Neural cell (in vitro differentiated cells): Measurements from ENCODE around the gene RGS17. TPM values are rescaled to one million over a fixed set of nuclear protein-coding genes. Genes with fewer than 3 reads are reported as not detected.

Experiments used
- H2AFZ ChIP-seq: fragments of 200-600, 300-800 bp; sonication (generic), shearing (Covaris generic); 2 replicates; pipeline ENCODE4 v1.6.0; 2014; ENCODE audit warnings: low read depth, mild to moderate bottlenecking, antibody characterized with exemption, low read length, moderate library complexity
- H3F3A ChIP-seq: fragments of 200-600 bp; shearing (Covaris generic); 2 replicates; pipeline ENCODE4 v1.6.1; 2016; ENCODE audit warnings: mild to moderate bottlenecking, moderate library complexity, mixed read lengths, antibody characterized with exemption, low read length; ENCODE audit not compliant: insufficient read depth, poor library complexity, severe bottlenecking
- H3K27ac ChIP-seq: fragments of 200-600, 300-800 bp; sonication (generic), shearing (Covaris generic); 2 replicates; pipeline ENCODE4 v1.5.1; 2014; ENCODE audit warnings: mild to moderate bottlenecking, low read length, moderate library complexity
- H3K27me3 ChIP-seq: fragments of 300-800, 200-600 bp; sonication (generic), shearing (Covaris generic); 2 replicates; pipeline ENCODE4 v1.6.0; 2014; ENCODE audit warnings: mild to moderate bottlenecking, low read depth, low read length, moderate library complexity; ENCODE audit not compliant: insufficient read depth
- H3K36me3 ChIP-seq: fragments of 300-800, 200-600 bp; sonication (generic), shearing (Covaris generic); 2 replicates; pipeline ENCODE4 v1.5.1; 2014; ENCODE audit warnings: mild to moderate bottlenecking, antibody characterized with exemption, low read length, moderate library complexity; ENCODE audit not compliant: insufficient read depth
- H3K4me2 ChIP-seq: fragments of 300-800, 200-600 bp; sonication (generic), shearing (Covaris generic); 2 replicates; pipeline ENCODE4 v1.6.0; 2014; ENCODE audit warnings: mild to moderate bottlenecking, low read length
- H3K4me3 ChIP-seq: fragments of 300-800, 200-600 bp; sonication (generic), shearing (Covaris generic); 2 replicates; pipeline ENCODE4 v1.5.1; 2014; ENCODE audit warnings: mild to moderate bottlenecking, low read length, moderate library complexity
- H3K79me2 ChIP-seq: fragments of 200-600 bp; shearing (Covaris generic); replicated peaks from 2 replicates; pipeline ENCODE4 v1.6.0; 2014; ENCODE audit warnings: mild to moderate bottlenecking, low read length, moderate library complexity; ENCODE audit not compliant: insufficient read depth
- H3K9ac ChIP-seq: fragments of 300-800, 200-600 bp; sonication (generic), shearing (Covaris generic); 2 replicates; pipeline ENCODE4 v1.6.1; 2016; ENCODE audit warnings: mild to moderate bottlenecking, low read length, mixed read lengths
- H3K9me2 ChIP-seq: fragments of 200-600 bp; shearing (Covaris generic); 2 replicates; pipeline ENCODE4 v1.6.1; 2016; ENCODE audit warnings: mild to moderate bottlenecking, low read length, mixed read lengths; ENCODE audit not compliant: insufficient read depth
- H3K9me3 ChIP-seq: fragments of 200-600, 300-800 bp; sonication (generic), shearing (Covaris generic); 2 replicates; pipeline ENCODE4 v1.6.1; 2016; ENCODE audit warnings: mild to moderate bottlenecking, mixed run types, low read length, moderate library complexity, mixed read lengths
- H4K20me1 ChIP-seq: fragments of 200-600 bp; shearing (Covaris generic); 2 replicates; pipeline ENCODE4 v1.6.1; 2016; ENCODE audit warnings: mild to moderate bottlenecking, mixed run types; ENCODE audit not compliant: insufficient read depth
- CTCF ChIP-seq: fragments of 450-650 bp; IDR thresholded peaks from 2 replicates; pipeline ENCODE4 v1.5.1; 2014; ENCODE audit warnings: antibody characterized with exemption, mild to moderate bottlenecking, moderate library complexity; ENCODE audit not compliant: poor library complexity, severe bottlenecking
- EP300 ChIP-seq: fragments of 450-650 bp; conservative IDR thresholded peaks from 2 replicates; pipeline ENCODE4 v1.6.1; 2014; ENCODE audit warnings: antibody characterized with exemption, mild to moderate bottlenecking, moderate library complexity; ENCODE audit not compliant: poor library complexity, severe bottlenecking
- EZH2 ChIP-seq: fragments of 200-600, 300-800 bp; shearing (Covaris generic), sonication (generic); IDR thresholded peaks from 2 replicates; pipeline ENCODE4 v1.6.1; 2014; ENCODE audit warnings: antibody characterized with exemption, low read length, borderline replicate concordance, mild to moderate bottlenecking; ENCODE audit not compliant: insufficient read depth, poor library complexity, severe bottlenecking
- MXI1 ChIP-seq: fragments of 450-650 bp; conservative IDR thresholded peaks from 2 replicates; pipeline ENCODE4 v1.6.1; 2014; ENCODE audit warnings: antibody characterized with exemption, mild to moderate bottlenecking; ENCODE audit not compliant: poor library complexity, severe bottlenecking
- POLR2AphosphoS5 ChIP-seq: IDR thresholded peaks from 2 replicates; pipeline ENCODE4 v1.6.1; 2012
- RAD21 ChIP-seq: fragments of 450-650 bp; conservative IDR thresholded peaks from 2 replicates; pipeline ENCODE4 v1.6.1; 2014; ENCODE audit warnings: antibody characterized with exemption, mild to moderate bottlenecking, moderate library complexity
- REST ChIP-seq: IDR thresholded peaks from 2 replicates; pipeline ENCODE4 v1.6.1; 2012; ENCODE audit warnings: borderline replicate concordance
- SMC3 ChIP-seq: fragments of 450-650 bp; conservative IDR thresholded peaks from 2 replicates; pipeline ENCODE4 v1.6.1; 2014; ENCODE audit warnings: antibody characterized with exemption, mild to moderate bottlenecking, moderate library complexity; ENCODE audit not compliant: poor library complexity
- TAF1 ChIP-seq: IDR thresholded peaks from 2 replicates; pipeline ENCODE4 v1.6.1; 2012; ENCODE audit warnings: low read depth
- polyA plus RNA-seq: library from polyadenylated mRNA; depleted of rRNA; stranded (reverse); fragments of >200 nt; gene quantifications from 2 replicates; pipeline ENCODE4 v1.2.3, GENCODE V29; 2014

The RGS17 gene
- polyA plus RNA-seq, 1 donor from 2014 or later: 44.9 TPM

- H3K9me2 ChIP-seq: no peaks in the 10 kb centered on the region
- no peak overlapping the region for H3K9ac ChIP-seq
- H3K27ac ChIP-seq: no peak overlapping the region
- TF ChIP-seq CTCF: no peak
- TF ChIP-seq RAD21: no peak
- TF ChIP-seq TAF1: no peak
- no peak for TF ChIP-seq POLR2AphosphoS5
- TF ChIP-seq MXI1: no peak
- no peak for TF ChIP-seq EP300
- TF ChIP-seq REST: no peak
- no peak for TF ChIP-seq SMC3
- no peaks in the 10 kb centered on the region for H4K20me1 ChIP-seq
- no peaks in the 10 kb centered on the region for H3K9me3 ChIP-seq
- H3K4me2 ChIP-seq: no peak overlapping the region
- no peak overlapping the region for H2AFZ ChIP-seq
- no peaks in the 10 kb centered on the region for H3K27me3 ChIP-seq
- H3K36me3 ChIP-seq: peaks cover 6% of the 10 kb centered on the region
- no peaks in the 10 kb centered on the region for H3K79me2 ChIP-seq
- H3K4me3 ChIP-seq: no peak overlapping the region
- peaks cover 3% of the 10 kb centered on the region for H3F3A ChIP-seq
These were observed 85.8 kb downstream of the RGS17 start for GRCh38 chr6:153045271-153045670.

- H3K79me2 ChIP-seq: no peaks in the 10 kb centered on the region
- H3K9me3 ChIP-seq: no peaks in the 10 kb centered on the region
- TF ChIP-seq RAD21: no peak
- no peak for TF ChIP-seq EZH2
- no peak for TF ChIP-seq POLR2AphosphoS5
- no peak for TF ChIP-seq MXI1
- no peak for TF ChIP-seq TAF1
- TF ChIP-seq REST: no peak
- no peak for TF ChIP-seq SMC3
- TF ChIP-seq CTCF: no peak
- TF ChIP-seq EP300: no peak
- H3K9ac ChIP-seq: no peak overlapping the region
- H3K36me3 ChIP-seq: peaks cover 14% of the 10 kb centered on the region
- no peak overlapping the region for H3K27ac ChIP-seq
- no peaks in the 10 kb centered on the region for H3K27me3 ChIP-seq
- no peaks in the 10 kb centered on the region for H3K9me2 ChIP-seq
- H3K4me3 ChIP-seq: no peak overlapping the region
- H2AFZ ChIP-seq: no peak overlapping the region
- no peaks in the 10 kb centered on the region for H4K20me1 ChIP-seq
- no peak overlapping the region for H3K4me2 ChIP-seq
- peaks cover 3% of the 10 kb centered on the region for H3F3A ChIP-seq
These were observed 86.8 kb downstream of the RGS17 start for GRCh38 chr6:153044295-153044694.
